K562 (cell line): ENCODE measurements around the gene TOMM6.

Source experiments
- CCNT2 ChIP-seq: IDR thresholded peaks from 2 replicates; pipeline ENCODE4 v1.6.1; 2011; ENCODE audit warnings: borderline replicate concordance, low read depth, mild to moderate bottlenecking, moderate library complexity, mixed read lengths, low read length; ENCODE audit not compliant: insufficient read length; ENCODE audit errors: extremely low read depth
- ELF4 ChIP-seq: fragments of 450-650 bp; formaldehyde crosslinking; IDR thresholded peaks from 2 replicates; pipeline ENCODE4 v1.4.0; 2022; ENCODE audit warnings: missing genetic modification characterization
- ETV1 ChIP-seq: fragments of 450-650 bp; conservative IDR thresholded peaks from 2 replicates; pipeline ENCODE4 v1.6.1; 2016; ENCODE audit warnings: missing genetic modification characterization, control low read depth, low read depth, missing compliant biosample characterization
- KAT8 ChIP-seq: fragments of 450-650 bp; IDR thresholded peaks from 2 replicates; pipeline ENCODE4 v1.6.1; 2016; ENCODE audit warnings: low read depth, mild to moderate bottlenecking
- MAFF ChIP-seq: IDR thresholded peaks from 2 replicates; pipeline ENCODE4 v1.6.1; 2012; ENCODE audit warnings: low read length, improper control_type of control experiment
- MXD1 ChIP-seq: fragments of 250-450 bp; sonication (Bioruptor Pico); IDR thresholded peaks from 2 replicates; pipeline ENCODE4 v1.8.0; 2021; ENCODE audit warnings: borderline replicate concordance, mild to moderate bottlenecking, moderate library complexity; ENCODE audit not compliant: poor library complexity, severe bottlenecking
- NR2C1 ChIP-seq, 2 experiments: fragments of 450-650 bp; IDR thresholded peaks; 2 replicates each; pipeline ENCODE4 v1.6.1; 2017; ENCODE audit warnings: mild to moderate bottlenecking in 2 of 2, antibody characterized with exemption in 1 of 2, inconsistent platforms in 1 of 2, missing compliant biosample characterization in 1 of 2, missing genetic modification characterization in 1 of 2
- POLR2AphosphoS5 ChIP-seq: IDR thresholded peaks from 2 replicates; pipeline ENCODE4 v1.6.1; 2011; ENCODE audit warnings: mild to moderate bottlenecking, low read depth, low read length, moderate library complexity; ENCODE audit not compliant: control insufficient read depth, insufficient read depth
- SRSF7 ChIP-seq: fragments of 200-400 bp; formaldehyde crosslinking; optimal IDR thresholded peaks from 2 replicates; pipeline ENCODE3; 2017; ENCODE audit warnings: mild to moderate bottlenecking, low read depth, low read length
- TRIM24 ChIP-seq, 2 experiments: fragments of 450-650 bp; IDR thresholded peaks; 2 replicates each; pipeline ENCODE4 v1.6.1; 2016
- ZNF24 ChIP-seq: fragments of 450-650 bp; IDR thresholded peaks from 2 replicates; pipeline ENCODE4 v1.6.1; 2016
- TF ChIP-seq, protein P1 (sequence below), 3 experiments: IDR thresholded peaks in 2 of 3; conservative IDR thresholded peaks in 1 of 3; 2 replicates each; pipeline ENCODE4 v1.5.1; 2011 to 2012; ENCODE audit warnings: low read length in 3 of 3, mild to moderate bottlenecking in 3 of 3, control low read depth in 2 of 3, improper control_type of control experiment in 1 of 3, inconsistent platforms in 1 of 3, low read depth in 1 of 3, mixed read lengths in 1 of 3, moderate library complexity in 1 of 3; ENCODE audit not compliant: insufficient read depth in 2 of 3
- TF ChIP-seq, protein P2 (sequence below): sonication (generic); formaldehyde crosslinking; IDR thresholded peaks from 2 replicates; pipeline ENCODE4 v1.5.0; 2020; ENCODE audit warnings: missing genetic modification reagents
- TF ChIP-seq, protein P3 (sequence below): sonication (generic); formaldehyde crosslinking; IDR thresholded peaks from 2 replicates; pipeline ENCODE4 v1.8.1; 2023; ENCODE audit warnings: mild to moderate bottlenecking, missing genetic modification reagents

GRCh38 chr6:41781366-41781730 lies 6.1 kb upstream of the TOMM6 start:
- TF ChIP-seq TRIM24 (IDR thresholded peaks at IDR 0.05), result no peak
- TF ChIP-seq, protein P1, sequence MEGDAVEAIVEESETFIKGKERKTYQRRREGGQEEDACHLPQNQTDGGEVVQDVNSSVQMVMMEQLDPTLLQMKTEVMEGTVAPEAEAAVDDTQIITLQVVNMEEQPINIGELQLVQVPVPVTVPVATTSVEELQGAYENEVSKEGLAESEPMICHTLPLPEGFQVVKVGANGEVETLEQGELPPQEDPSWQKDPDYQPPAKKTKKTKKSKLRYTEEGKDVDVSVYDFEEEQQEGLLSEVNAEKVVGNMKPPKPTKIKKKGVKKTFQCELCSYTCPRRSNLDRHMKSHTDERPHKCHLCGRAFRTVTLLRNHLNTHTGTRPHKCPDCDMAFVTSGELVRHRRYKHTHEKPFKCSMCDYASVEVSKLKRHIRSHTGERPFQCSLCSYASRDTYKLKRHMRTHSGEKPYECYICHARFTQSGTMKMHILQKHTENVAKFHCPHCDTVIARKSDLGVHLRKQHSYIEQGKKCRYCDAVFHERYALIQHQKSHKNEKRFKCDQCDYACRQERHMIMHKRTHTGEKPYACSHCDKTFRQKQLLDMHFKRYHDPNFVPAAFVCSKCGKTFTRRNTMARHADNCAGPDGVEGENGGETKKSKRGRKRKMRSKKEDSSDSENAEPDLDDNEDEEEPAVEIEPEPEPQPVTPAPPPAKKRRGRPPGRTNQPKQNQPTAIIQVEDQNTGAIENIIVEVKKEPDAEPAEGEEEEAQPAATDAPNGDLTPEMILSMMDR (IDR thresholded peaks at IDR 0.05 in 2 of 3, conservative IDR thresholded peaks at IDR 0.05 in 1 of 3; ENCODE audit: insufficient read depth in 2 of 3, low read depth in 1 of 3, low read length in 3 of 3), result no peak
- no peak for TF ChIP-seq ZNF24
- TF ChIP-seq NR2C1 (IDR thresholded peaks at IDR 0.05), result no peak
- no peak for TF ChIP-seq NR2C1 (tag; IDR thresholded peaks at IDR 0.05)
- TF ChIP-seq MAFF, result no peak
- TF ChIP-seq KAT8, result no peak
- TF ChIP-seq ELF4 (CRISPR knock-in tag), result no peak
- no peak for TF ChIP-seq POLR2AphosphoS5
- TF ChIP-seq, protein P2, sequence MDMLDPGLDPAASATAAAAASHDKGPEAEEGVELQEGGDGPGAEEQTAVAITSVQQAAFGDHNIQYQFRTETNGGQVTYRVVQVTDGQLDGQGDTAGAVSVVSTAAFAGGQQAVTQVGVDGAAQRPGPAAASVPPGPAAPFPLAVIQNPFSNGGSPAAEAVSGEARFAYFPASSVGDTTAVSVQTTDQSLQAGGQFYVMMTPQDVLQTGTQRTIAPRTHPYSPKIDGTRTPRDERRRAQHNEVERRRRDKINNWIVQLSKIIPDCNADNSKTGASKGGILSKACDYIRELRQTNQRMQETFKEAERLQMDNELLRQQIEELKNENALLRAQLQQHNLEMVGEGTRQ, result no peak
- TF ChIP-seq, protein P3, sequence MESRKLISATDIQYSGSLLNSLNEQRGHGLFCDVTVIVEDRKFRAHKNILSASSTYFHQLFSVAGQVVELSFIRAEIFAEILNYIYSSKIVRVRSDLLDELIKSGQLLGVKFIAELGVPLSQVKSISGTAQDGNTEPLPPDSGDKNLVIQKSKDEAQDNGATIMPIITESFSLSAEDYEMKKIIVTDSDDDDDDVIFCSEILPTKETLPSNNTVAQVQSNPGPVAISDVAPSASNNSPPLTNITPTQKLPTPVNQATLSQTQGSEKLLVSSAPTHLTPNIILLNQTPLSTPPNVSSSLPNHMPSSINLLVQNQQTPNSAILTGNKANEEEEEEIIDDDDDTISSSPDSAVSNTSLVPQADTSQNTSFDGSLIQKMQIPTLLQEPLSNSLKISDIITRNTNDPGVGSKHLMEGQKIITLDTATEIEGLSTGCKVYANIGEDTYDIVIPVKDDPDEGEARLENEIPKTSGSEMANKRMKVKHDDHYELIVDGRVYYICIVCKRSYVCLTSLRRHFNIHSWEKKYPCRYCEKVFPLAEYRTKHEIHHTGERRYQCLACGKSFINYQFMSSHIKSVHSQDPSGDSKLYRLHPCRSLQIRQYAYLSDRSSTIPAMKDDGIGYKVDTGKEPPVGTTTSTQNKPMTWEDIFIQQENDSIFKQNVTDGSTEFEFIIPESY, result no peak
- TF ChIP-seq MXD1 (CRISPR knock-in tag), result no peak
- TF ChIP-seq ETV1 (tag), result no peak
- no peak for TF ChIP-seq SRSF7
- TF ChIP-seq CCNT2, result no peak
